A549 treated with ZK216348 at 1 μM for 4 hours (cell line): ENCODE results near the gene OR2T5. TPM values are rescaled to one million over a fixed set of nuclear protein-coding genes. Genes with fewer than 3 reads are reported as not detected.

ENCODE experiments used
- total RNA-seq: library from RNA; stranded (reverse); fragments of 200-300 nt; extraction: Qiagen RNA extraction; gene quantifications from 5 replicates; pipeline ENCODE4 v1.2.3, GENCODE V29; 2022; ENCODE audit warnings: low read depth

OR2T5 gene
- not detected in 5 replicates for total RNA-seq

GRCh38 chr1:248488289-248488688, at the start of gene OR2T5:
TSS of gene OR2T5 (plus strand) at chr1:248488589. CDS start at chr1:248488589, 0 bp downstream.

GRCh38 chr1:248445399-248445798, 43.0 kb upstream of the OR2T5 start, which contains the start of gene OR2T2:
TSS of gene OR2T2 (plus strand) at chr1:248445637. CDS start at chr1:248452798, 7,161 bp downstream.

GRCh38 chr1:248473051-248473450, 15.3 kb upstream of the OR2T5 start, which contains the start of gene OR2T3:
TSS of gene OR2T3 (plus strand) at chr1:248473351. CDS start at chr1:248473351, 0 bp downstream.

GRCh38 chr1:248507773-248508172, 19.4 kb downstream of the OR2T5 start, which contains the start of gene OR2G6:
TSS of gene OR2G6 (plus strand) at chr1:248508073. CDS start at chr1:248521647, 13,574 bp downstream.

Other genes with a start within 250 kb of the OR2T5 start
- gene OR2T33, start 210.6 kb upstream of the OR2T5 start, total RNA-seq, result not detected in 5 replicates
- gene OR2T12, start 185.2 kb upstream of the OR2T5 start, total RNA-seq, result not detected in 5 replicates
- not detected in 5 replicates for gene OR2M7, start 164.0 kb upstream of the OR2T5 start, total RNA-seq
- not detected in 5 replicates for gene OR14C36, start 139.8 kb upstream of the OR2T5 start, total RNA-seq
- not detected in 5 replicates for gene OR2T4, start 126.9 kb upstream of the OR2T5 start, total RNA-seq
- gene OR2T6, start 112.8 kb upstream of the OR2T5 start, total RNA-seq, result not detected in 5 replicates
- gene OR2T1, start 85.5 kb upstream of the OR2T5 start, total RNA-seq, result not detected in 5 replicates
- not detected in 5 replicates for gene OR2T2, start 43.0 kb upstream of the OR2T5 start, total RNA-seq
- not detected in 5 replicates for gene OR2T3, start 15.2 kb upstream of the OR2T5 start, total RNA-seq
- not detected in 5 replicates for gene OR2G6, start 19.5 kb downstream of the OR2T5 start, total RNA-seq
- not detected in 5 replicates for gene OR2T29, start 74.2 kb downstream of the OR2T5 start, total RNA-seq
- gene OR2T34, start 86.2 kb downstream of the OR2T5 start, total RNA-seq, result not detected in 5 replicates
- not detected in 5 replicates for gene OR2T10, start 109.1 kb downstream of the OR2T5 start, total RNA-seq
- gene OR2T11, start 146.5 kb downstream of the OR2T5 start, total RNA-seq, result not detected in 5 replicates
- gene OR2T35, start 156.7 kb downstream of the OR2T5 start, total RNA-seq, result not detected in 5 replicates
- gene OR2T27, start 166.9 kb downstream of the OR2T5 start, total RNA-seq, result not detected in 5 replicates
- not detected in 5 replicates for gene OR14I1, start 214.2 kb downstream of the OR2T5 start, total RNA-seq